H1 (cell line): ENCODE measurements around the gene CNGB1. TPM values are rescaled to one million over a fixed set of nuclear protein-coding genes. Genes with fewer than 3 reads are reported as not detected.

Experiments used
- JUND ChIP-seq: IDR thresholded peaks from 2 replicates; pipeline ENCODE4 v1.6.1; 2011; ENCODE audit warnings: mild to moderate bottlenecking, improper control_type of control experiment, low read length
- SP4 ChIP-seq: IDR thresholded peaks from 2 replicates; pipeline ENCODE4 v1.6.1; 2012; ENCODE audit warnings: low read length, inconsistent platforms
- polyA plus RNA-seq, 7 experiments: library from polyadenylated mRNA; depleted of rRNA in 3 of 7; stranded (reverse) in 5 of 7; unstranded in 2 of 7; fragments of >200 nt in 5 of 7; fragments of 200-250 nt in 2 of 7; gene quantifications; 1 replicate in 5 of 7; 2 replicates in 1 of 7; 4 replicates in 1 of 7; pipeline versions ENCODE4 v1.2.1 to v1.2.3, GENCODE V29; 2011 to 2013; ENCODE audit warnings: missing spikeins in 2 of 7, mixed read lengths in 2 of 7
- total RNA-seq: library from RNA; stranded (reverse); fragmentation: NEBNext Ultra II Directional; extraction: Animal tissue kit (Norgen Biotek cat#: 25700); gene quantifications from 2 replicates; pipeline ENCODE4 v1.2.1, GENCODE V29; 2021

CNGB1 gene
- total and polyA plus RNA-seq, 2 of the 8 experiments (the other 6 are each of a cell fraction or from before 2014, with no cell fraction given) = not detected

DNA sequence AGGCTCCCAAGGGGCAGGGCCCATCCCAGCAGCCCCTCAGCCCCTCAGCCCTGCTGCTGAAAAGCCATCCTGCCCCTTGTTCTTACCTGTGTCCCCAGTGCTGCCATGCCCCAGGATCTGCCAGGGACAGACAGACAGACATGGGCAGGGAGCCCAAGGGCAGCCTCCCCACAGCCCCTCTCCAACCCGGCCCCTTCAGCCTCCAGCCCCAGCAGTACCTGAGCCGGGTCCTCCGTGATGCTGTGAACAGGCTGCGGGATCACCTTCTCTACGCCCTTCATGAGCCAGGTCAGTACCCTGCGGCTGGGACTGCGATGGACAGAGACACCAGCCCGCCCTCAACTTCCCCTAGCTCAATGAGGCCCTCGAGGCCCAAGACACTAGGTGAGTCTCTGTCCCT, 8.2 kb downstream of the CNGB1 start (continued):
- TF ChIP-seq SP4 = no peak
- TF ChIP-seq JUND = no peak
